Keratinocyte (primary cell): Measurements from ENCODE around the gene GRM4.

Experiments
- EZH2 ChIP-seq: IDR thresholded peaks from one replicate; pipeline ENCODE4 v1.6.1; 2012; ENCODE audit warnings: inconsistent platforms, mild to moderate bottlenecking, low read length, moderate library complexity
- TF ChIP-seq, protein P1 (sequence below), 3 experiments: IDR thresholded peaks in 1 of 3; conservative IDR thresholded peaks in 1 of 3; optimal IDR thresholded peaks in 1 of 3; 2 replicates in 2 of 3; 3 replicates in 1 of 3; pipeline versions ENCODE3 to v1.5.1; 2011; ENCODE audit warnings: low read length in 3 of 3, mild to moderate bottlenecking in 3 of 3, moderate library complexity in 2 of 3, control low read depth in 1 of 3, inconsistent platforms in 1 of 3; ENCODE audit not compliant: insufficient read depth in 2 of 3; ENCODE audit errors: extremely low read depth in 1 of 3

DNA sequence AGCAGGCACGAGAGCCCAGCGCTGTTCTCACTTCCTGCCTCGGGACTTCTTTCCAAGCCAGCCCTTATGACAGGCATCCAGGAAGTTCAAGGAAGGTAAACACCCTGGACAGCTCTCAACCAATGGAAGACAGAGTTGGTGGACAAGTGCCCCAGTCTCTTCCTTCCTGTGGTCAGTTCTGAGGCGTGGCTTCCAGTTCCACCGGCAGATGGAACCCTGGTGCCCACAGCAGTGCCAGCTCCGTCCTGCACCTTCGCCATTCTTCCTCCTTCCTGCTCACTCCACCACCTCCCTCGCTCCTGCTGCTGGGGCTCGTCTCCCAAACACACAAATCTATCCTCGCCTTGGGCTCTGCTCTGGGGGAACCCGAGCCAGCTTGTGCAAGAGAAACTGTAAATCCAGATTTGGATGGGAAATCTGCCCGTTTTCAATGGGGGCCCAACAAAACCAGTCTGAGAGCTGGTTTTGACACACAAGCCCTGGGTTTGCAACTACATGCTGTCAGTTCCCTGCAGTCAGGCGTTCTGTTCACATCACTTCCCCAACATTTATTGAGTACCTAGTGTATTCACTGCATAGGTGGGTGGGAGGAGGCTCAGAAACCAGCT, 162.7 kb downstream of the GRM4 start:
- TF ChIP-seq, protein P1, sequence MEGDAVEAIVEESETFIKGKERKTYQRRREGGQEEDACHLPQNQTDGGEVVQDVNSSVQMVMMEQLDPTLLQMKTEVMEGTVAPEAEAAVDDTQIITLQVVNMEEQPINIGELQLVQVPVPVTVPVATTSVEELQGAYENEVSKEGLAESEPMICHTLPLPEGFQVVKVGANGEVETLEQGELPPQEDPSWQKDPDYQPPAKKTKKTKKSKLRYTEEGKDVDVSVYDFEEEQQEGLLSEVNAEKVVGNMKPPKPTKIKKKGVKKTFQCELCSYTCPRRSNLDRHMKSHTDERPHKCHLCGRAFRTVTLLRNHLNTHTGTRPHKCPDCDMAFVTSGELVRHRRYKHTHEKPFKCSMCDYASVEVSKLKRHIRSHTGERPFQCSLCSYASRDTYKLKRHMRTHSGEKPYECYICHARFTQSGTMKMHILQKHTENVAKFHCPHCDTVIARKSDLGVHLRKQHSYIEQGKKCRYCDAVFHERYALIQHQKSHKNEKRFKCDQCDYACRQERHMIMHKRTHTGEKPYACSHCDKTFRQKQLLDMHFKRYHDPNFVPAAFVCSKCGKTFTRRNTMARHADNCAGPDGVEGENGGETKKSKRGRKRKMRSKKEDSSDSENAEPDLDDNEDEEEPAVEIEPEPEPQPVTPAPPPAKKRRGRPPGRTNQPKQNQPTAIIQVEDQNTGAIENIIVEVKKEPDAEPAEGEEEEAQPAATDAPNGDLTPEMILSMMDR (optimal IDR thresholded peaks at IDR 0.05 in 1 of 3, IDR thresholded peaks at IDR 0.05 in 1 of 3, conservative IDR thresholded peaks at IDR 0.05 in 1 of 3; ENCODE audit: extremely low read depth in 1 of 3, insufficient read depth in 2 of 3, low read length in 3 of 3): peak in 2 of 3 experiments; percentile 26 to 47
- no peak for TF ChIP-seq EZH2
